Measurements from ENCODE around the gene DPAGT1.

The DPAGT1 gene

DNA sequence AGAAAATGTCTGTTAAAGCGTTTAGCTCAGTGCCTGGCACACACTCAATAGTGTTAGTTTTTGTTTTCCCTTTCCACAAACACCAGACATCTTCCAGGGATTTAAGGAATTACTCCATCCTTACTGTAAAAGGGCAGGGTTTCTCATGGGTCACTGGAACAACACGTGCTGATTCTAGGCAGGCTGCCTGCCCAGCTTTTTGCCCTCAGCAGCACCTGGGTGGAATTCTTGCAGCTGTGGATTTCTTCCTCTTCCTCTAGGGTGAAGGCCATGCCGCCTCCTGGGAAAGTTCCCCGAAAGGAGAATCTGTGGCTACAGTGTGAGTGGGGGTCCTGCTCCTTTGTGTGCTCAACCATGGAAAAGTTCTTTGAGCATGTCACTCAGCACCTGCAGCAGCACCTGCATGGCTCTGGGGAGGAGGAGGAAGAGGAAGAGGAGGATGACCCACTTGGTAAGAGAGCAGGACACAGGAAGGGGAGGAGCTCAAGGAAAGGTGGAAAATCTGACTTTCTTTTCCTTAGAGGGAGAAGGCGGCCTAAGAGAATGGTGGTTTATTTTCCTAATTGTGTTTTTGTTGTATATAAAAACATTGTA, 25.1 kb upstream of the DPAGT1 start:
- TF ChIP-seq FOXK2 (IDR thresholded peaks at IDR 0.05) = no peak
- TF ChIP-seq ARNT (IDR thresholded peaks at IDR 0.05) = no peak
- no peak for TF ChIP-seq PKNOX1 (IDR thresholded peaks at IDR 0.05)
- TF ChIP-seq ELF4 (IDR thresholded peaks at IDR 0.05) = no peak
- TF ChIP-seq SP1 (IDR thresholded peaks at IDR 0.05) = no peak
- no peak for TF ChIP-seq L3MBTL2 (conservative IDR thresholded peaks at IDR 0.05)
- TF ChIP-seq ZNF384 (IDR thresholded peaks at IDR 0.05) = no peak
- TF ChIP-seq CTBP1 (IDR thresholded peaks at IDR 0.05; ENCODE audit: borderline replicate concordance) = no peak
- TF ChIP-seq LEF1 (IDR thresholded peaks at IDR 0.05; ENCODE audit: borderline replicate concordance) = no peak
- no peak for TF ChIP-seq TARDBP (IDR thresholded peaks at IDR 0.05)
- TF ChIP-seq BHLHE40 (IDR thresholded peaks at IDR 0.05; ENCODE audit: borderline replicate concordance) = no peak
- TF ChIP-seq FOXM1 (IDR thresholded peaks at IDR 0.05; ENCODE audit: borderline replicate concordance) = no peak
- no peak for TF ChIP-seq NFRKB (IDR thresholded peaks at IDR 0.05)
- TF ChIP-seq SUZ12 (IDR thresholded peaks at IDR 0.05) = no peak
- TF ChIP-seq FOXA1 (IDR thresholded peaks at IDR 0.05) = no peak
- TF ChIP-seq HDGF (IDR thresholded peaks at IDR 0.05; ENCODE audit: borderline replicate concordance) = no peak
- DNase-seq (ENCODE audit: extremely low spot score) = no peak
- ChIA-PET POLR2A (interaction anchor here (1.0 kb wide), 1 partner anchor 20 kb away, joined by 4 read pairs; the partner anchor contains the start of gene C2CD2L), CTCF (no interaction called here)

- ChIA-PET CTCF (no interaction called here), POLR2A (no interaction called here)
- TF ChIP-seq PKNOX1 (IDR thresholded peaks at IDR 0.05) (no peak), NFRKB (IDR thresholded peaks at IDR 0.05) (no peak), SUZ12 (IDR thresholded peaks at IDR 0.05) (no peak), FOXM1 (IDR thresholded peaks at IDR 0.05; ENCODE audit: borderline replicate concordance) (no peak), HDGF (IDR thresholded peaks at IDR 0.05; ENCODE audit: borderline replicate concordance) (no peak), TARDBP (IDR thresholded peaks at IDR 0.05) (no peak), BHLHE40 (IDR thresholded peaks at IDR 0.05; ENCODE audit: borderline replicate concordance) (no peak), FOXA1 (IDR thresholded peaks at IDR 0.05) (no peak), ARNT (IDR thresholded peaks at IDR 0.05) (no peak), LEF1 (IDR thresholded peaks at IDR 0.05; ENCODE audit: borderline replicate concordance) (no peak), FOXK2 (IDR thresholded peaks at IDR 0.05) (no peak), ELF4 (IDR thresholded peaks at IDR 0.05) (no peak), CTBP1 (IDR thresholded peaks at IDR 0.05; ENCODE audit: borderline replicate concordance) (no peak), L3MBTL2 (conservative IDR thresholded peaks at IDR 0.05) (no peak), SP1 (IDR thresholded peaks at IDR 0.05) (no peak), ZNF384 (IDR thresholded peaks at IDR 0.05) (no peak)
- no peak for DNase-seq (ENCODE audit: extremely low spot score)
Measured at GRCh38 chr11:119125821-119126220, 24.2 kb upstream of the DPAGT1 start.

GRCh38 chr11:119121811-119122124, 20.1 kb upstream of the DPAGT1 start:
- CTCF ChIA-PET = no interaction called here
- POLR2A ChIA-PET = interaction anchor here (1.0 to 3.6 kb wide), 9 partner anchors 12 to 216 kb away, joined by 3 to 67 read pairs (median 4); partner anchors contain the start of genes ABCG4, C2CD2L, DPAGT1 and HMBS
- no peak for DNase-seq (ENCODE audit: extremely low spot score)
- TF ChIP-seq TARDBP (IDR thresholded peaks at IDR 0.05) (no peak), ZNF384 (IDR thresholded peaks at IDR 0.05) (no peak), CTBP1 (IDR thresholded peaks at IDR 0.05; ENCODE audit: borderline replicate concordance) (no peak), FOXA1 (IDR thresholded peaks at IDR 0.05) (no peak), L3MBTL2 (conservative IDR thresholded peaks at IDR 0.05) (no peak; the same call in none of the 2 replicates), BHLHE40 (IDR thresholded peaks at IDR 0.05; ENCODE audit: borderline replicate concordance) (no peak), ARNT (IDR thresholded peaks at IDR 0.05) (no peak), LEF1 (IDR thresholded peaks at IDR 0.05; ENCODE audit: borderline replicate concordance) (no peak), ELF4 (IDR thresholded peaks at IDR 0.05) (no peak), FOXM1 (IDR thresholded peaks at IDR 0.05; ENCODE audit: borderline replicate concordance) (no peak), SUZ12 (IDR thresholded peaks at IDR 0.05) (no peak), SP1 (IDR thresholded peaks at IDR 0.05) (no peak), FOXK2 (IDR thresholded peaks at IDR 0.05) (no peak), NFRKB (IDR thresholded peaks at IDR 0.05) (no peak), PKNOX1 (IDR thresholded peaks at IDR 0.05) (no peak)

DNA sequence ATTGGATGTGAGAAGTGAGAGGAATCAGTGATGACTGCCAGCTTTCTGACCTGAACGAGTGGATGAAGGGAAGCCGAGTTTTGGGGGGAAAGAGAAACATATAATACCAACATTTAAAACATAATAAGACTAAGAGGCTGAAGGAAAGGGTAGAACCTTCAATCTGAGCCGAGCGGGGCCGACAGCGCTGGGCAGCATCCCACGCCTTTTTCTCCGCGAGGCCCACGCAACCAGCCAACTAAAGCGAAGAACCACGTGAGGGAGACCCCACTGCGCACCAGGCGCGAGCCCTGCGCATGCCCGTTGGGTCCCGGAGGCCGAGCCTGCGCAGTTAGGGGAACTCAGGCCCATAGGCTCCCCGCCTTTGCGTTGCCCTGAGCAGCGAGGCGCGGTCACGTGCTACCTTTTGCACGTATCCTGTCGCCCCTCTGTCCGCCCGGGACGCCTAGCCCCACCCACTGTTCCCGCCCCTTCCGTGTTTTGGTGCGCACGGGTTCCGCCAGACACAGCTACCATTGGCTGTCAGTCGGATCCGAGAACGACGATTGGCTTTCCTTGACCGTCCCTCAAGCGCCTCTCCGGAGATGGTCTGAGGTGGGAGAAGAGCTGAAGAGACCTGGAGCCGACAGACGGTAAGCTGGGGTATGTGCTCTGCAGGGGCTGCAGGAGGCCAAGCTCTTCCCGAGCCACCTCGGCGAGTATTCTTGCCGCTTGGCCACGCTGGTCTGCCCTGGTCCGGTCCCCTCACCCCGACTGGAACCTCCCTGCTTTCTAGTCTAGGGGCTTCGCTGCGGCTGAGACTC, 19.6 kb upstream of the DPAGT1 start, which contains the start of gene HINFP:
Gene HINFP, plus strand, starts transcription at position 573 of the 803 bp plus-strand sequence. CDS start 5,365 bp downstream, outside the sequence.
- TF ChIP-seq FOXM1 (IDR thresholded peaks at IDR 0.05; ENCODE audit: borderline replicate concordance) = no peak
- no peak for TF ChIP-seq BHLHE40 (IDR thresholded peaks at IDR 0.05; ENCODE audit: borderline replicate concordance)
- TF ChIP-seq TARDBP (IDR thresholded peaks at IDR 0.05) = peak; percentile 67
- peak; percentile 63 for TF ChIP-seq ELF4 (IDR thresholded peaks at IDR 0.05)
- TF ChIP-seq CTBP1 (IDR thresholded peaks at IDR 0.05; ENCODE audit: borderline replicate concordance) = no peak
- TF ChIP-seq FOXA1 (IDR thresholded peaks at IDR 0.05) = no peak
- TF ChIP-seq FOXK2 (IDR thresholded peaks at IDR 0.05) = no peak
- TF ChIP-seq PKNOX1 (IDR thresholded peaks at IDR 0.05) = peak; percentile 99
- no peak for TF ChIP-seq ZNF384 (IDR thresholded peaks at IDR 0.05)
- no peak for TF ChIP-seq SUZ12 (IDR thresholded peaks at IDR 0.05)
- TF ChIP-seq SP1 (IDR thresholded peaks at IDR 0.05) = no peak
- peak; percentile 96 for TF ChIP-seq L3MBTL2 (conservative IDR thresholded peaks at IDR 0.05)
- no peak for TF ChIP-seq ARNT (IDR thresholded peaks at IDR 0.05)
- TF ChIP-seq NFRKB (IDR thresholded peaks at IDR 0.05) = no peak
- peak; percentile 99 for DNase-seq (ENCODE audit: extremely low spot score)
- ChIA-PET CTCF (interaction anchor here (0.6 to 1.4 kb wide), 2 partner anchors 15 to 185 kb away, joined by 3 to 4 read pairs; partner anchors contain the start of gene C2CD2L), POLR2A (interaction anchor here (0.7 to 3.6 kb wide), 16 partner anchors 10 to 217 kb away, joined by 3 to 67 read pairs (median 4); partner anchors contain the start of genes ABCG4, C2CD2L, DPAGT1 and HMBS)
